Anterior cingulate cortex (tissue), 58 donors: ENCODE results near the gene DDN.

ENCODE experiments used
- DNase-seq, 58 donors: peaks; one replicate each; lab custom pipeline; 2025; lab: John Stamatoyannopoulos, UW

The DDN gene

DNA sequence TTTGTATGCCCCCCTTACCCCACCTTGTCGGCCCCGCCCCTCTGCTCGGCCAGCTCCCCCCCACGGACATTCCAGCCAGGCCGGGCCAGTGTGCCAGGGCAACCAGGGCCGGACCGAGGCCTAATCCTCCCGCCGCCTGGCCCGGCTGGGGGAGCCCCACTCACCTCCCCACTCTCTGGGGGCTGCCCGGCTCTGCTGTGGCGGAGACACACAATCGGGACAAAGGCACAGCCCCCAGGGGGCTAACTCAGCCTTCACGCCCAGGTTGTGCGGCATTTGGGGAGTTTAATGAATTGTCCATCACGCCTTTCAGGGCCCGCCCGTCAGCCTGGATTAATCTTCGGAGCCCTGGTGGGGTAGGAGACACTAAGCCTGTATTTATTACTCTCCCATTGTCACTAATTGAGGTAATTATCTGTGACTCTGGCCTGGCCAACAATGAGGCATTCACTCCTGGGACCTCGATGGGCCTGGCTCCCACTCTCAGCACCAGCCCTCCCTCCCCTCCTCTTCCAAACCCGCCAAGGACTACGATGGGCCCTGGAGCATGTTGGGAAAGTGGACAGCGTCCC, 12.4 kb downstream of the DDN start:
- no peak for DNase-seq

DNA sequence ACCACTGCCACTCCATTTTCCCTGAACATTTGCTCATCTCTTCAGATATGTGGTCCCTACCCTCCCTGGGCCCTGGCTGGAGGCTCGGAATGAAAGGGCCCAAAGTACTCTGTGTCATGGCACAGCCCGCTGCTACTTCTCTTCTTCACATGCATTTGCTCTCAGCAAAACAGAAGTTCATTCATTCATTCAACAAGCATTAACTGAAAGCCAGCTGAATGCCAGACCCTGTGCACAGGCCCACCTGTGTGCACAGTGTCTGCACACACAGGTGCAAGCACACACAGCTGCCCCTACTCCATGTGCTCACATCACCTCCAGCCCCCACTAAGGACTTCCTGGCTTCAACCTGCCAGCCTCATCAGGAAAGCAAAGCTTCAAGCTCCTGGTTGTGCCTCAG, 13.3 kb downstream of the DDN start:
- no peak for DNase-seq

DNA sequence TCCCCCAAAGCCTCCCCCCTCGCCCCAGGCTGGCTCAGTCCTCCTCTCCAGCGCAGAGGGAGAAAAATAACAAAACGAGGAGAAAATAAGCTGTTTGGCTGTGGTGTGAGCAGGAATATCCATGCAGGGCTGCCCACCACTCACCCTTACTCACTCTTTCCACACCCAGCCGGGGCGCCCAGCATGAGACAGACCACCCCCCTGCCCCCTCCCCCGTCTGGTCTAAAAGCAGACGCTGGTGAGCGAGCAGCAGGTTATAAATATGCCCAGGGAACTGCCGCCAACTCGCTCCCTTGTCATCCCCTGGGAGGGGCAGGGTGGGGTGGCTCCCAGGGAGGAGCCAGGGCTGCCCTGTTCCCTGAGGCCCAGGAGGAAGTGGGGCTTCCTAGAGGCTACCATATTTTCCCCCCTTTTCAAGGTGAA, 13.7 kb downstream of the DDN start:
- DNase-seq: peak in 5 of 58 donors; percentile 9 to 42 (median 17)

DNA sequence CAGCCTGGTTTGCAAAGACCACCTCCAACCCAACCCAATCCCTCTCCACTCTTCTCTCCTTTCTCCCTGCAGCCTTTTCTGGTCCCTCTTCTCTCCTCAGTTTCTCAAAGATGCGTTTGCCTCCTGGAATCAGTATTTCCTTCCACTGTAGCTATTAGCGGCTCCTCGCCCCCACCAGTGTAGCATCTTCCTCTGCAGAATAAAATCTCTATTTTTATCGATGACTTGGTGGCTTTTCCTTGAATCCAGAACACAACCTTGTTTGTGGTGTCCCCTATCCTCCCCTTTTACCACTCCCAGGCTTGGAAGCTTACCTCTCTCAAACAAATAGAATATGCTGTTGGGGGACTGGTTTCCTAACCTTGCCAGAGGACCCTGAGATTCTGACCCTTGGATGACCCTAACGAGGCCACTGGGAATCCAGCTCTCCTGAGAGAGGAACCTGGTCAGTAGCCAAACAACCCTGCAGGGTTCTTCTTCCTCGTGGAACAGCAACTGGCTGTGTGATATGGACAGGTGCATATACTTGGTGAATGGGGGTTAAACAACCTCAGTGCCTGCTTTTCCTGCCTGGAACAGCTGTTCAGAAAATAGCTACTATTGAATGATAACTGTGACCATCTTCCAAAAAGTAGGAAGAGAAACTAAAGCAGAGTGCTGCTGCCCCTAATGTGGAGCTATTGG, 16.6 kb downstream of the DDN start:
- no peak for DNase-seq

DNA sequence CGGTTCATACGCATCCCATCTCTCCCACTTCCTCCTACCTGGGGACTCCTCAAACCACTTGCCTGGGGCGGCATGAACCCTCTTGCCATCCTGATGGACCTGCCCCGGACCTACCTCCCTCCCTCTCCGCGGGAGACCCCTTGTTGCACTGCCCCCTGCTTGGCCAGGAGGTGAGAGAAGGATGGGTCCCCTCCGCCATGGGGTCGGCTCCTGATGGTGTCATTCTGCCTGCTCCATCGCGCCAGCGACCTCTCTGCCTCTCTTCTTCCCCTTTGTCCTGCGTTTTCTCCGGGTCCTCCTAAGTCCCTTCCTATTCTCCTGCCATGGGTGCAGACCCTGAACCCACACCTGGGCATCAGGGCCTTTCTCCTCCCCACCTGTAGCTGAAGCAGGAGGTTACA, 17.4 kb downstream of the DDN start:
- DNase-seq: no peak

DNA sequence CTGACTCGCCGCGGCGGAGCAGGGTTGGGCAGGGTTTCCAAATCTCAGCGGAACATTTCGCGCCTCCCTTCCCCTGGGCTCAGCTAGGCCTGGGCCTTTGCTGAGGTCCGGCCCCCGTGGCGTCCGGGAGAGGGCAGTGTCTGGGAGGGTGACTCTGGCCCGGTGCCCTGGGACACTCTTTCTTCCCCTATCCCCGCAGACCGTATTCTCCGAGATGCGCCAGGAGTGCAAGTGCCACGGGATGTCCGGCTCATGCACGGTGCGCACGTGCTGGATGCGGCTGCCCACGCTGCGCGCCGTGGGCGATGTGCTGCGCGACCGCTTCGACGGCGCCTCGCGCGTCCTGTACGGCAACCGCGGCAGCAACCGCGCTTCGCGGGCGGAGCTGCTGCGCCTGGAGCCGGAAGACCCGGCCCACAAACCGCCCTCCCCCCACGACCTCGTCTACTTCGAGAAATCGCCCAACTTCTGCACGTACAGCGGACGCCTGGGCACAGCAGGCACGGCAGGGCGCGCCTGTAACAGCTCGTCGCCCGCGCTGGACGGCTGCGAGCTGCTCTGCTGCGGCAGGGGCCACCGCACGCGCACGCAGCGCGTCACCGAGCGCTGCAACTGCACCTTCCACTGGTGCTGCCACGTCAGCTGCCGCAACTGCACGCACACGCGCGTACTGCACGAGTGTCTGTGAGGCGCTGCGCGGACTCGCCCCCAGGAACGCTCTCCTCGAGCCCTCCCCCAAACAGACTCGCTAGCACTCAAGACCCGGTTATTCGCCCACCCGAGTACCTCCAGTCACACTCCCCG, 18.0 kb downstream of the DDN start:
- DNase-seq: peak in 10 of 58 donors; percentile 26 to 62 (median 32)

DNA sequence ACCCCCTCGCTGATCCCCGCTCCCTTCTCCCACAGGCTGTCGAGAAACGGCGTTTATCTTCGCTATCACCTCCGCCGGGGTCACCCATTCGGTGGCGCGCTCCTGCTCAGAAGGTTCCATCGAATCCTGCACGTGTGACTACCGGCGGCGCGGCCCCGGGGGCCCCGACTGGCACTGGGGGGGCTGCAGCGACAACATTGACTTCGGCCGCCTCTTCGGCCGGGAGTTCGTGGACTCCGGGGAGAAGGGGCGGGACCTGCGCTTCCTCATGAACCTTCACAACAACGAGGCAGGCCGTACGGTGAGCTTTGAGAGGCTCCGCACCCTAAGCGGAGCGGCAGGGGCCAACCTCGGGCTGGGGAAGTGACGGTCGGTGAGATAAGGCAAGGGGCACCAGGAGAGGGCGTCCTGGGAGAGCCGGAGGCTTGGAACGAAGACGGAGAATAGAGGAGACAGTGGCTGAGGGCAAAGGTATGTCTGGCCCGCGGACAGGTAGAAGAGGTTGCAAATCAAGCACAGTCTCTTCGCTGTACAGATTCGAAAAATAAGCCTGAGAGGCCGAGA, 18.7 kb downstream of the DDN start:
- DNase-seq: no peak

DNA sequence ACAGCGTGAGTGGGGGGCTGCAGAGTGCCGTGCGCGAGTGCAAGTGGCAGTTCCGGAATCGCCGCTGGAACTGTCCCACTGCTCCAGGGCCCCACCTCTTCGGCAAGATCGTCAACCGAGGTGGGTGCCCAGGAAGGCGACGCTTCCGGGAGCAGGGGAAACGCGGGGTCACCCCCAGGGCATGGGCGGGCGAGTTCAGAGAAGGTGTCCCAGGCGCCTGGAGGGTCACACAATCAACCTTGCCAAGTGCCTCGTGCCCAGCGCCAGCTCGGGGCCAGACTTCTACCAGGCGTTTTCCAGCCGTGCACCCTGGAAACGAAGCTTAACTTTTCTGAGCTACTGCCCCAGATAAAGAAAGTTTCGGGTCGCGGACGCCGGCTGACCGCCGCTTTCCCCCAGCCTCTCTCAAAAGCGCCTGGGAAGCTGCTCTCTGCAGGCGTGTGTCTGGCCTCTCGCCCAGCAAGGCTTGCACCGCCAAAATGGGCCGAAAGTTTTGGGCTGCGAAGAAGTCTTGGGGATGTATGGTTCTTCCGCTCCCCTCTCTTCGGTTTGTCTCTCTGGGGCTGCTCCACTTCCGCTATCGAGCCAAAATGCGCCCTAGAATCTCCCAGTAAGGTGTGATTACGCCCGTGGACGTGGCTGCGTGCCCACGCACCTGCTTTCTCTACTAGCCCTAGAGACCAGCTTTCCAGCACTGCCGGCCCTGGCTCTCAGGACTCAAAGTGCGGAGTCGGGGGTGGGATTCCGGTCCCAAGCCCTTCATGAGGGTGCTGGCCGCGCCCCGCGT, 19.4 kb downstream of the DDN start:
- peak in 1 of 58 donors; percentile 8 for DNase-seq

DNA sequence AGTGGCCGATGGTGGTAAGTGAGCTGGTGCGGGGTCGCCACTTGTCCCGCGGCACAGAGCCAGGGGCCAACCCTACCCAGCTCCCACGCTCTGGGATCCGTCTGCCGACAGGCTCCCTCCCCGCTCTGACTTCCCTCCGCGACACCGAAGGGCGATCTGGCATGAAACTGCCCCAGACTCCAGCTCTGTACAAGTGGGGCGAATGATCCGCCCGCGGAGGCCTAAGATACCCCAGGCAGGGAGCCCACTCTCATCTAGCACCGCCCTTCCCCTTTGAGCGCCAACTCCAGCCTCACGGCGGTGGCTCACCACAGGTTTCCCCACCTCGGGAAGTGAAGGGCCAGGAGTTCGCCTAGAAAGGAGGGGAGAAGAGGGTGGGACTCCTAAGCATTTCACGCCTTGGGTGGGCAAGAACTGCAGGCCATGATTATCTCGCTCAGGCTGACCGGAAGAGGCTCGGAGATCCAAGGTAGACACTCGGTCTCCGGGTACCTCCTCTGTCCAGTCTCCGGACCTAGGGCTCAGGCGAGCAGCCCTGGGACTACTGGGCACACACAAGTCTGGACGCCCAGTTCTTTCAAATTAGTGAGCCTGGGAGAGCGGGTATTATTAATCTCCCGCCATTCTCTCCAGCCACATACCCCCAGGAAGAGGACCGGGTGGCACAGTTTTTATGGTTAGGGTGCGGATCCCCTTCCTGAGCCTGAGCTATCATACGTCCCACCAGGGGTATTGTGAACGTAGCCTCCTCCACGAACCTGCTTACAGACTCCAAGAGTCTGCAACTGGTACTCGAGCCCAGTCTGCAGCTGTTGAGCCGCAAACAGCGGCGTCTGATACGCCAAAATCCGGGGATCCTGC, 20.2 kb downstream of the DDN start:
- DNase-seq: no peak

DNA sequence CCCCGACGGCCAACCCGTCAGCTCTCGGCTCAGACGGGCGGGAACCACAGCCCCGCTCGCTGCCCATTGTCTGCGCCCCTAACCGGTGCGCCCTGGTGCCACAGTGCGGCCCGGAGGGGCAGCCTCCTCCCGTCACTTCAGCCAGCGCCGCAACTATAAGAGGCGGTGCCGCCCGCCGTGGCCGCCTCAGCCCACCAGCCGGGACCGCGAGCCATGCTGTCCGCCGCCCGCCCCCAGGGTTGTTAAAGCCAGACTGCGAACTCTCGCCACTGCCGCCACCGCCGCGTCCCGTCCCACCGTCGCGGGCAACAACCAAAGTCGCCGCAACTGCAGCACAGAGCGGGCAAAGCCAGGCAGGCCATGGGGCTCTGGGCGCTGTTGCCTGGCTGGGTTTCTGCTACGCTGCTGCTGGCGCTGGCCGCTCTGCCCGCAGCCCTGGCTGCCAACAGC, 20.9 kb downstream of the DDN start, which contains the start of gene WNT1:
Gene WNT1 (plus strand): TSS at position 32 of the 450 bp plus-strand sequence. CDS start 329 bp downstream, at position 361.
- DNase-seq: no peak

DNA sequence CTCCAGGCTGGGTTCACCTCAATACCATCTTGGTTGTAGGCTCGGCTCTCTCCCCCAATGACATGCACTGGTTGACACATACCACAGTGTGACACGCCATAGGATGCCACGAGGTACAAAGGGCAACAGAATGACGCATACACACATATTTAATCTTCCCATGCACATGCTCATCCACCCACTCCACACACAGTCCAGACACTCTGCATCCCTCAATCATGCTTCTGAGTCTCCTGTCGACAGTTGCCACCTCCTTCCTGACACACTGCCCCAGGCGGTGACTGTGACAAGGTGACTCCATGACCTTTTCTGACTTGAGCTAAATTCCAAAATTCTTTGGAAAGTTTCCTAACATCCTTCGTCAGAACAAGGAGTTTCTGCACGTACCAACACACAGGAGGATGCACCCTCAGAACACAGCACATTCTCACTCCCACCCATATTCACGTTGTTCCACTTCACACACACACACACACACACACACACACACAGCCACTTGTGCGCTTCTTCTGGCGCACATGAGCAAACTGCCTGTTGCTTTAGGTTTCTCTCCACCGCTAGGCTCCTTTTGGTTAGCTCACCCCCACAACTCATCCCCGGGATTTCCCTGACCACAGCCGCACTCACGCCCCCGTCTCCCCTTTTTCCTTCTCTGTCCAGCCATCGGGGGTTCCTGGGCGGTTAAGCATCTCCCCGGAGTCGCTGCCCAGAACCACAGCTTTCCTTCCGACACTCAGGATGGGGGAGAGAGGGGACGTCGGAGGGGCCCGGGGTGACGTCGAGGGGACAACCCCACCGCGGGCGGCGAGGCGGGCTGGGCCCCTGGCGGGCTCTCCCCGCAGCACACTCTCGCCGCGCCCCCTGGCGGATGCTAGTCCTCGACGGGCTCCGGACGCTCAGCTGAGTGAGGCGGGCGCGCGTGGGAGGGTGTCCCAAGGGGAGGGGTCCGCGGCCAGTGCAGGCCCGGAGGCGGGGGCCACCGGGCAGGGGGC, 21.6 kb downstream of the DDN start:
- no peak for DNase-seq

DNA sequence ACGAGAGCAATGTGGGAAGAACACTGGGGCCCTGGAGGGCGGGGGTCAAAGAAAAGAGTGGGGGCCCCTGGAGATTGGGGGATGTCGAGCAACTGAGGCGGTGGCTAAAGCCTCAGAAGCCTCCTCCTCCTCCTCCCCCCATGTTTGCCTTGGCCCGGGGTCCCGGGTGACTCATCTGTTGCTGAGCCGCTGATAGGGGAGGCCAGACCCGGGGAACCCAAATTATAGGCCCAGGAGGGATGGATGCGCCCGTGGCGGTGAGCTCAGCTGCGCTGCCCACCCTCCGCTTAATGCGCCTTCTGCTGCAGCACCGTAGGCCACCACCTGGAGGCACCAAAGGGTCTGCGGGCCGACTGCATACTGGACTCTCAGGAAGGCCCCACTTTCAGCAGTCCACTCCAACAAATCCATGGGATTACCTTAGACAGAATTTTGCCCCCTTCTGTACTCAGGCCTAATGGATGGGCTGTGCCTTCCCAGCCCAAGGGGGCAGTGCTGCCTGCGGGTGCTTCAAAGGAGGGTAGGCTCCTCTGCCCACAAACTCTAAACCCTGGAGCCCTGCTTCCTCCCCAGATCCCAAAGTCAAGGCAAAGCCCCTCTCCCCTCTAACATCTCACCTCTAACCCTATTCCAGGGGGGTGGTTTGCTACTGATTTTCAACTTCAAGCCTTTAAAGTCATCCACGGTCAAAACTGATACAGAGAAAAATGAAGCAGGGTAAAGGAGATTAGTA, 25.1 kb downstream of the DDN start:
- DNase-seq: peak in 2 of 58 donors; percentile 10 to 13

DNA sequence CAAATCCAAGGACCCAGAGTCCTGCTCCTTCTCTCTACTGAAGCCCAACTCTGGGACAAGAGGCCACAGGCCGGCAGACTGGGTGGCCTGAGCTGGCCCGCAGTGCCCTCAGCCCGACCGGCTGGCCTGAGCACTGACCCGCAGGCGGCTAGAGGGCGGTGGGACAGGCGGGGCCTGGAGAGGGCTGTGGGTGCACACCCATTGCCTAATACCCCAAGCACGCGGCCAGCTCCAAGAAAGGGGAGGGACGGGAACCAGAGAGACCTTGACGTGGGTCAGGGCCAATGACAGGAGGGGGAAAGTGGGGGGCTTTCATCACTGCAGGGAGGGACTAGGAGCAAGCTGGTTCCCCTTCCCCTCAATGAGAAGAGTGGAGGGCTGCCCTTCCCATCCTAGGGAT, 25.6 kb downstream of the DDN start:
- DNase-seq: no peak

DNA sequence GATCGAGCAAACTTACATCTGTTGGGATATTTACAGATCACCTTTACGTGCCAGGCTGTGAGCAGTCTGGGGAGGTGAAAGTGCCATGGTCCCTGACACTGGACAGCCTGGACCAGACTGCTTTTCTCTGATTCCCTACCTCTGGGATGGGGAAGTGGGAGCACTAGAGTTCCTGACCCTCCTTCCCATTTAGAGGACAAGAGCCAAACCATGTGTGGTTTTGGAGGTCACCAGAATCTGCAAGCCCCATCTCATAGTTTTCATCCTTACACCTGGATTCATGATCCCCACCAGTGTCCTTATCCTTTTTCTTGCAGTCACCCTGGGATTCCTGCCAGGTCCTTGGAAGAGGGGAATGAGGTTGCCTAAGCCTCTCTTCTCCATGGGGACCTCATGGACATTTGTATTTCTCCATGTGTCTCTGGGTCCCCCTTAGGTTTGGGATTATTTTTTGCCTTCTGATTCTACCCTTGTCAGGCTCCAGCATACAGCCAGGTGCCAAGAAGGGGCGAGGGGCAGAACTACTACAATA, 26.2 kb downstream of the DDN start:
- no peak for DNase-seq

DNA sequence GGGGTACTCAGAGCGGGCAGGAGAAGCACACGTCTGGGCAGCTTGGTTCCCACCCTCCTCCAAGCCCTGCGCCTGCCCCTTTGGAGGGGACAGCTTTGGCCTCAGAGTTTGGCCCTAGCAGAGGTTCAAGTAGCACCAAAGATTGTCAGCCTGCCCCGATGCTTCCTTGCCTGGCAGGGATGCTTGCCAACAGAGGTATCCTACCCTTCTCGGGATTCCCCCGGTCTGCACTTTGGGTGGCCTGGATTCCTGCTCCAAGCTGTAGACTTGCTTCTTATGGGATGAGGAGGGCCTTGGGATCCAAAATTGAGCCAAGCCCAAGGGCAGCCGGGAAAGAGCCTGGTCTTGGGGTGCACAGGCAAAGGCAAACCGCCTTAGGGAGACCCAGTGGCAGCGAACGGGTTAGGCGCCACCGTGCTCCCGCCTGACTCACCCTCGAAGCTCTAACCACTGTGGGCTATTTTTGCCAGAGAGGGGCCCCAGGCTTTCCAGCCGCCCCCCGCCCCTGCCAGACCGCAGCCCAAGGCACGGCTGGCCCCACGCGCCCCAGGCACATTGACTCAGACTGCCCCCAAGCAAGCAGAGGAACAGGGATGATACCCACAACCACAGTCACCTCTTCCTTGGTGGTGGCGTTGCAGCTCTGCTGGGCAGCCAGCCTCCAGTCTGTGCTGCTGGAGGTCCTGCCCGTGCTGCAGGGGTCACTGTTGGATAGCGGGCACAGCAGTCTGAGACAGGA, 26.8 kb downstream of the DDN start:
- DNase-seq: no peak

DNA sequence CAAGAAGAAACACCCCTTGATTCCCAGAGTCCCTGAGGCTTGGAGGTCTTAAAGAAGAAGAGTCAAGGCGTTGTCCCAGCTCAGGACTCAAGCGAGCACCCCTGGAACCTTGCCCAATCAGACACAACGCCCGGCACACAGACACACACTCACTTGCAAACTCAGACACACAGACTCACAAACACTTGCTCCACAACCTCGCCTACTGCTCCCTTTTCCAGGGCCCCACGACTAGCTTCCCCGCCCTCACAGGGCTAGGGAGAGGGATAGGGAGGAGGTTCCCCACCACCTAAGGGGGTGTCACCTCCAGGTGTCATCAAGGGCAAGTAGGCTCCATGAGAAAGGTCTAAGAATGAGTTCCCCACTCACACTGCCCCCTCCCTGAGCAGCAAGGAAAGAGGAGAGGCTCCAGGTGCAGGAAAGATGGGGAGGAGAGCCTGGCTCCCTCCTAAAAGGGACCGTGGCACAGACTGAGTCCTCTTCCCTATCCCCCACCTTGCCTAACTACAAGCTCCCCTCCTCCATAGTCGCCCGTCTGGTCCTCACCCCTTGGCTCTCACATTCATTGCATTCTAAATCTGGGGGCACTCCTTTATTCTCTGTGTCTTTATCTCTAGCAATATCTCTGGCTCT, 28.4 kb downstream of the DDN start:
- no peak for DNase-seq
